Measurements from ENCODE around the gene FUCA2.
"Not testable (repeated sequence)": the region's sequence is repeated elsewhere in the genome, so short reads cannot be mapped to it uniquely, and the experiment has no call there.

Gene FUCA2

DNA sequence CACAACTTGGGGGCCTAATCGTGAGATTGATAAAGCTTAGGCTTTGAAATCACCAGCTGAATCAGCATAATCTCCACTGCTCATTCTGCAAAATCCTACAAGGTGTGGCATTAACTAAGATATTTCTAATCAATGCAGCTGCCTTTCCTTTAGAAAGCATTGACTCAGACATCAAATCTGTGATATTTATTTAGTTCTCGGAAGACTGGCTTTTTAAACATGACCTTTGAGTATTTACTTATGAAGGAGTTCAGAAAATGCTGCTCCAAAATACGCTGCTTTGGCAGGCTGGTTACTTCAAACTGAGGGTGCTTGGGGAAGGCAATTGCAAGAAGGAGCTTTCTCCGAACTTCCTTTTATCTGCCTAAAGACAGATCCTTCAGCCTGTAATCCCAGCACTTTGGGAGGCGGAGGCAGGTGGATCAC lies 23.7 kb upstream of the FUCA2 start:
- DNase-seq: no peak

DNA sequence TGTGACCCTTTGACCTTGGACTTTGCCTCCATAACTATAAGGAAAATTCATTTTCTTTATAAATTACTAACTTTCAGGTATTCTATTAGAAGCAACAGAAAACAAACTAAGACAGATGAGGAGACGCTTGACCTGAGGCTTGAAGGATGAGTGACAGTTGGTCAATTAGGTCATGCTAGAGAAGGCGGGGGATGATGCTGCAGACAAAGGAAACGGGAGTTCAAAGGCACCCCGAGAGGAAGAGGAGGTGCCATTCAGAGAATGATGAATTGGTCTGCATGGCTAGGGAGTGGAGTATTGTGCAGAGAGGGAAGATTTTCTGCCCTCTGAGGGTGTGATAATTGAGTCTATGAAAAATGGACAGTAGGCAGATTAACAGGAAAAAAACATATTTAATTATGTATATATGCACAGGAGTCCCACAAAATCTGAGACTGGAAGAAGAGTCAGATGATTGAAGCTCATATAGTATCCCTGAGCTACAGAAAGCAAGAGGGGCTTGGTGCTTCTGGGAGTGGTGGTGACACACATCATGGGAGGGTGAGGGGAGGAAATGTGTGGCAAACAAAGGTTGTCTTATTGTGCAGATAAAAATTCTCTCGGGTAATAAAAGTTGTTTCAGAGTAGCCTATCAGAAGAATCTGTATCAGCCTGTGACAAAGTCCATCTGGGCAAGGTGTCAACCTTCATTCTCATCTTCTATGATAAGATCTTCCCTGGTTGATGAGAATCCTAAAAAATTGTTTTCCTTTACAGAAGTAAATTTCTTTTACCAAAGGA lies 20.4 kb upstream of the FUCA2 start:
- DNase-seq: no peak

DNA sequence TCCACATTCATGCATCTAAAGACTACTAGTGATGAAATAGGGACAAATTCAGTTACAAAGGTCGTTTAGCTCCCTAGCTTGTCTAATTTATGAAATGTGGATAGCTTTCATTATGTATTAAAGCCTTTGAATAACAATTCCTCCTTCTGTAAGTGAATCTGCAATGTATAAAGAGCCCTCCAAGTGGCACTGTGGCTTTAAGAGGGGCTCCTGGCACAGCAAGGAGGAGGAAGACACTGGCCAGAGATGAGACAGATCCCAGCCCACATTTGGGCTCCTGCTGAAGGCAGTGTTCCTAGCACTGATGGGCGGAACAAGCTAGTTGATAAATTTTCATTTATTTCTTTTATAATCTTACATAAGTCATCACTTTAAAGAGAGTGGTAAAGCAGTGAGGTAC lies 17.6 kb upstream of the FUCA2 start:
- DNase-seq: peak; percentile 27 to 51

DNA sequence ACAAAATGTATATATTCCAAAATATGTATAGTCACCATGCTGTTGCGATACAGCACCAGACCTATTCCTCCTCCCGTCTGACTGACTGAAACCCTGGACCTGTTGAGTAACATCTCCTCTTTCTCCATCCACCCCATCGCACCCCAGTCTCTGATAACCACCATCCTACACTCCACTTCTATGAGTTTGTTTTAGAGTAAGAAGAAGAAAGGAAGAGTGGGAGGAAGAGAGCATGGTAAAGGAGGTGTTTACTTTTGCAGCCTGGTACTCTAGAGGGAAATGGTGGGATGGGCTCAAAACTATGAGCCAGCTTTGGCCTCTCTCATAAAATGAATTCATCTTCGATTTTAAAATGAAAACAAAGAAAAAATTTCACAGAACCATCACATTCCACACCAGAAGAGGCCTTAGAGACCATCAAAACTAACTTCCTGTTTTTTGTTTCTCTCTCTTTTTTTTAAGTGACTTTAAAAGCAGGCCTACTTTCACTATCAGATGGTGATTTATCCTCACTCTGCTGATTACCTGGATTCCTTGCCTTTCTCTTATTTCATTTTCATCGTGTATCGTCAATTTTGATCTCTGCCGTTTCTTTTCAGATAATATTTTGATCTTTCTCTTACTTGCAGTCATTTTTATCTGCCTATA lies 16.8 kb upstream of the FUCA2 start:
- DNase-seq: no peak

DNA sequence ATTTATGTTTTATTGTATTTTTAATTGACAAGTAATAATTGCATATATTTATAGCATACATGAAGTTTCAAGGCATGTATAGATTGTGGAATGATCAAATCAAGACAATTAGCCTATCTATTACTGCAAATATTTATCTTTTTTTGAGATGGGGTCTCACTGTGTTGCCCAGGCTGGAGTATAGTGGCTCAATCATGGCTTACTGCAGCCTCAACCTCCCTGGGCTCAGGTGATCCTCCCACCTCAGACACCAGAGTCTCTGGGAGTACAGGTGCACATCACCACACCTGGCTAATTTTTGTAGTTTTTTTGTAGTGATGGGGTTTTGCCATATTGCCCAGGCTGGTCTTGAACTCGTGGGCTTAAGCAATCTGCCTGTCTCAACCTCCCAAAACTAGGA lies 16.2 kb upstream of the FUCA2 start:
- DNase-seq: no peak

DNA sequence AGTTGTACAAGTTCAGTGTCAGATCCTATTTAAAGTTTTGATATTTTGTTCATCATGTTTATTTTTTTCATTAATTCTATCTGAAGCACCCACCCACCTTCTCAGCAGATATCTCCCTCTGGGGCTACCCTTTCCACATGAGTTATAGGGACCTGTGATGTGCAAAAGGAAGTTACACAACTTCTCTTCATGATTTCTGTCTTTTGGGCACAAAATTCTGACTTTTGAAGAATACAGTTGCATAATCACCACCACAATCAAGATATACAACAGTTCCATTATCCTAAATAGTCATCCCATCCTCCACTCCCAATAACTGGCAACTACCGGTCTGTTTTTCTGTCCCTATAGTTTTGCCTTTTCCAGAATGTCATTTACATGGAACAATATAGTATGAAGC lies 13.8 kb upstream of the FUCA2 start:
- DNase-seq: no peak

DNA sequence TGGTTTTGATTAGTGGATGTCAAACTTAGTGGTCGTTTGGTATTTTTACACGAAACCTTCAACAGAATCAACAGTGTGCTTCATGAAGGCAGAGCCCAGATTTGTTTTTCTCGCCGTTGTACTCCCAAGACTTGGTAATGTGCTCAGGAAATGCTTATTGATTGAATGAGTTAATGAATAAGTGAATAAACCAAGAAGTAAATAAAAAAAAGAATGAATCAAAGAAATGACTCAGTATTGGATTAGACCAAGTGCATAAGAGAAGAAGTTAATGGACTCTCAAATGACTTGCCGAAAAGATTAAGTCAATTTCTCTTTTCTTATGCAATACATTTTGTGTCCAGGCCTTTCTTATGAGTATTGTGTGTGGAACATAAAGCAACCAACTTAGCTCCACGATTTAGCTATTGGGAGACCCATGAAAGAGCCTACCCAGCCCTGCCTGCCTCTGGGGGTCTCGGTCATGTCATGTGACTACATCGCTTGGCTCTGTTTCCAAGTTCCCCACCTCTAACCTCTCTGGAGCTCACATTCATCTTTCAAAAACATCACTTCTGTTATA lies 10.6 kb upstream of the FUCA2 start:
- DNase-seq: no peak

DNA sequence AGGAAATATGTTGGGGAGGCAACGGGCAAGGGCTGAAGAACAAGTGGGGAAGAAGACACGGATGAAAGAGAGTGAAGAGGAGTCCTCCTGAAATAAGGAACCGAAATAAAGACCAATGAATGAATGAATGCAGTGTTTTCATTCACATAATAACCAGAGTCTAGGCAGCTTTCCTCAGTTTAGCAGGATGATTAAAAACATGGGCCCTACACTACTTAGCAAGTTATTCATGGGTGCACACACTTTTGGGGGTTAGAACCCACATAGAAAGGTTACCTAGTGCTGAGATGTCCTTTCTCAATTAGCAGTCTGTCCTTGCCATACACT lies 5.9 kb upstream of the FUCA2 start:
- no peak for DNase-seq

DNA sequence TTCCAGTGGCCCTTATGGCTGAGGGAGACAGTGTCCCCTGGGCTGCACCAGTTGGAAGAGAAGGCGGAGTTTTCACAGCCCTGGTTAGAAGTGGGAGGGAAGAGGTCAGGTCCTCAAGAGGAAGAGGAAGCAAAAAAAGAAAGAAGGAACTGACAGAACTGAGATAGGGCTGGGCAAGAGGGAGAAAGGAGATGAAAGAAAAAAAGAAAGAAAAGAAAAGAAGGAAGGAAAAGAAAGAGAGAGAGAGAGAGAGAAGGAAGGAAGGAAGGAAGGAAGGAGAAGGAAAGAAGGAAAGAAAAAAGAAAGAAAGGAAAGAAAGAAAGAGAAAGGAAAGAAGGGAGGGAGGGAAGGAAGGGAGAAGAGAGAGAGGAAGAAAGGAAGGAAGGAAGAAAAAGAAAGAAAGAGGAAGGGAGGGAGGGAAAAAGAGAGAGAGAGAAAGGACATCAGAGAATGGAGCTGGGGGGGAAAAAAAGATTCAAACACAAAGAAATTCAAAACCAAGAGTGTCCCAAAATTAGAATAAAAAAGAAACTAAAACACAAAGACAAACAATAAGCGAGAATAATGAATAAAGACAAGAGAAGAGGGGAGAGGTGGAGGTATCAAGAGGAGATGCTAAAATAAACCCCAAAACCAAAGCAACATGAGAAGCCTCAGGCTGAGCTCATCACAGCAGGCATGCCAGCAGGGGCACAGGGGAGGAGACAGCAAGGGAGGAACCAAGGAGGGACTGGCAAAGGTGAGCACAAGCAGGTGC lies 5.3 kb upstream of the FUCA2 start:
- no peak for DNase-seq

DNA sequence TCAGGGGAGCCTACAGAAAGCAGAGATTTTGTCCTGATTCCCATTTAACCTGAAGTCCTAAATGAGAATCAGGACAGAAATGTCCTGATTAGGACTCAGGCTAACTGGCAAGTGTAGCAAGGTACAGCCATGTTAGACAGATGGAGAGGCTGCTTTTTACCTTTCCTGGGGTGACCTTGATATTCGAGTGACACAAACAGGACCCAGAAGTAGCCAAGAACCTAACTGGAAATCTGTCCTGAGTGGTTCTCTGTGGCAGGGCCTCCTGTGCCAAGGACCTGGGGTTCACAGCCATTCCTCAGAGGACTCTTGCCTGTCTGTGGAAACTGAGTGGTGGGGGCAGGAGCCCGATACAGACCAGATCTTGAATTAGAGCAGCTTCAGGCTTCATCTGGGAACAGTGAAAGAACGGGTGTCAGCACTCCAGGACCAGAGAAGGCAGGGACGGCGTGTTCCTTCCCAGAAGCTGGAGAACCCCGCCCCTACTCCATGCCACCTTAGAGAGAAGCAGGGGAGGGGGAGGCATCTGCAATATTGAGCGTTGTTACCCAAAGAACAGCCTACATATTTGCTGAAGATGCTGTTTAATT lies 4.3 kb upstream of the FUCA2 start:
- DNase-seq: no peak

DNA sequence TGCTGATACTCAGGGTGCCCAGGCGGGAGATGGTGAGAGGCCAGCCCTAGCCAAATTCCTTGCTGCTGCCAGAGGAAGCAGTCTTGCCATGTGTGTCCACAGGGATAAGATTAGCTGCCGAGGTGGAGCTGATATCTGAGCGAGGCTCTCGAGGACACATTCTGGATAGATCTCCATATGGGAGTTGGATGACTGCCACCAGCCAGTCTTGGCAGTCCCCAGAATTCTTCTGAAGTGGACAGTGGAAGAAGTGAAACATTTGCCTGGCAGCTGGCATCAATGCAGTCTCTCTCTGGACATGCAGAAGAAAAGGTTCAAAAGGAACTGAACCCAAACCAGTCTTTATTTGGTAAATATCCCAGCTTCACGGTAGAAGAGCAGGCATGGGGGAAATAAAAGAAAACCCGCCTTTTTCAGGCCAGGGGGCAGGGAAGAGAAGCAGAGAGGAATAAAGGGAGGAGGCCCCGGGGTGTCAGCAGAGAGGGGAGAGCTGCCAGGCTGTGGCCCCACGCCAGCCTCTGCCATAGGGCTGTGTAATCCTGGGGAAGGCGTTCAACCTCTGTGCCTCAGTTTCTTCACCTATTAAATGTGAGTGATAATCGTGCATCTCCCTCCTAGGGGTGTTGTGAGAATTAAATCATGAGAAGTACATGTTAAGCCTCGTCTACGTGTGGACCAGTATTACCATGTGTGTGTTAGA lies 3.7 kb upstream of the FUCA2 start:
- DNase-seq: peak; percentile 70 to 79

DNA sequence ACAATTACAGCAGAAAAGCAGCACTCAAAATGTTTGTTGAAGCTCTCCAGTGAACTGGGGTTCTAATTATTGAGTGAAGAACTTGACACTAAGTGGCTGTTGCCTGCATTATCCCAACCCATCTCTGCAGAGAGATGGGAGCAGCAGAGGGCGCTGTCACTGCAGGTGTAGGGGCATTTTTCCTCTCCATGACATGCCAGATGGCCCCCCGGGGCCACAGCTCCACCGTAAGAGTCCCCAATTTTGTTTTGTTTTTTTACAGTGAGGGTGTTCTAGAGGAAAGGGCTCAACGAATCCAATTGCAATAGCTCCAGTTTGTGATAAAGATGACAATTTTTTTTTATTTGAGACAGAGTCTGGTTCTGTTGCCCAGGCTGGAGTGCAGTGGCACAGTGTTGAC lies 1.9 kb upstream of the FUCA2 start:
- DNase-seq: peak; percentile 19 to 59

DNA sequence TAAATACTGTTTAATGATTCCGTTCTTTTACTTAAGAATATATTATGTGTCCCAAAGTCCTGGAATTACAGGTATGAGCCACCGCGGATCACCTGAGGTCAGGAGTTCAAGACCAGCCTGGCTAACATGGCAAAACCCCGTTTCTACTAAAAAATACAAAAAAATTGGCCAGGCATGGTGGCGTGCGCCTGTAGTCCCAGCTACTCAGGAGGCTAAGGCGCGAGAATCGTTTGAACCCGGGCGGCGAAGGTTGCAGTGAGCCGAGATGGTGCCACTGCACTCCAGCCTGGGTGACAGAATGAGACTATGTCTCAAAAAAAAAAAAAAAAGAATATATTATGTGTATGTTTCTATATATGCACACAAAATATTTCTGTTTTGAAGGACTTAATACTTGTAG lies 1.2 kb downstream of the FUCA2 start:
- DNase-seq: not testable (repeated sequence)

DNA sequence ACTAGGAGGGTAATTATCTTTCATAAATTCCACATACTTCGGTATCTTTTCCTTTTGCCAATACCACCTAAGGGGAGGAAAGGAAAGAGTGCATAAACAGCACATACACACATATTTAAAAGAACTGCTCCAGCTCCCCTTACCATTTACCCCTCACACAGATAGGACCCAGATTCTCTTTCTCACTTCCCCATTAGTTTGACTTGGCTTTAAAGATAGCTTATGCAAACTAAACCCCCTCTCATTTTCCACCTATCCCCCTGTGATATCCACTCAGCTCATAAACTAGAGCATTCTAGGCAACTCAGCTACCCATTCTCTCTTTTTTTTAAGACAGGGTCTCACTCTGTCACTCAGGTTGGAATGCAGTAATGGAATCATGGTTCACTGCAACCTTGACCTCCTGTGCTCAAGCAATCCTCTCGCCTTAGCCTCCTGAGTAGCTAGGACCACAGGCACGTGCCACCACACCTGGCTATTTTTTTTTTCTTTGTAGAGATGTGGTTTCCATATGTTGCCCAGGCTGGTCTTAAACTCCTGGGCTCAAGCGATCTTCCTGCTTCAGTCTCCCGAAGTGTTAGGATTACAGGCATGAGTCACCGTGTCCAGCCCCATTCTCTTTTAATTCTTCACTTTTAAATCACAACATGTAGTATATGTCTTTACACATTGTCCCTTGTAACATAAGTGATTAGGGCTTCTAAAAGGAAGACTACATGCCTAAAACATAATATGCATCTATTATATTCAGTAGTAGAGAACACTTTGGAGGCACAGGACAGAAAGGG lies 4.0 kb downstream of the FUCA2 start:
- no peak for DNase-seq

DNA sequence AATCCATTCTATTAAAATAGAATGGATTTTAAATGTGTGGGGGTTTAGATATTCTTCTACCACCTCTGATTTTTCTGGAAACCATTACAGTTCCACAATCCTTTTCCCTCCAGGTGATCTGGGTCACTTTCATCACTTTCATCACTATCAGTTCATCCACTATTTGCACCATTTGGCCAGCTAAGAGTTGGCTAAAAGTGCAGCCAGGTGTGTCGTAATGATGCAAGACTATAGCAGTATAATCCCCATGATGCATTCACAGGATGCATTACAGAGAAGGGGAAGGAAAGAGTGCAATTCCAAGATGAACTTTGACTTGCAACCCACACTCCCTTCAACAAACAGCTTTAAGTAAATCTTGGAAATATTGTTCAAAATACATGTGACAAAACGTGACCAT lies 4.9 kb downstream of the FUCA2 start:
- no peak for DNase-seq

DNA sequence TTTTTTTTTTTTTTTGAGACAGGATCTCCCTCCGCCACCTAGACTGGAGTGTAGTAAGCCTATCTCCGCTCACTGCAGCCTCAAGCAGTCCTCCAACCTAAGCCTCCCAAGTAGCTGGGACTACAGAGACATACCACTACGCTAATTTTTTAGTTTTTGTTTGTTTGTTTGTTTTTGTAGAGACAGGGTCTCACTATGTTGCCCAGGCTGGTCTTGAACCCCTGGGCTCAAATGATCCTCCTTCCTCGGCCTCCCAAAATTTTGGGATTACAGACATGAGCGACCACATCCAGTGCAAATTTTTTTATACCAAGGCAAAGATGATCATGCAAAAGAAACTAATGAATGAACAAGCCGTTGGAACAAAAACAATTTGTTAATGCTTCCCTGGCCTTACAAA lies 5.3 kb downstream of the FUCA2 start:
- no peak for DNase-seq

DNA sequence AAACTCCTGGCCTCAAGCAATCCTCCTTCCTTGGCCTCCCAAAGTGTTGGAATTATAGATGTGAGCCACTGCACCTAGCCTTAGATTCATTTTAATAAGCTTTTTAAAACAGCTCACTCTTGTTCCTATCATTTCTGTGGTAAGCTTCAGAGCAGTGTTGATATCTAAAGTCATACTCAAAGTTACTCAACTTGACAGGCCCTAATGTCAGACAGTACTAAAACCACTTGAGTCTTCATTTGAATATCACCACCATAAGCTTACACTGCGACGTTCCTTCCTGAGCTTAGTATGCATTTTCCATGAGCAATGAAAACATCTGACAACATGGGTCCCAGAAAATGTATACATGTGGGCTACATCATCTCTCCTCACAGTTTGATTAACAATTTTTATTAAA lies 6.0 kb downstream of the FUCA2 start:
- DNase-seq: no peak

DNA sequence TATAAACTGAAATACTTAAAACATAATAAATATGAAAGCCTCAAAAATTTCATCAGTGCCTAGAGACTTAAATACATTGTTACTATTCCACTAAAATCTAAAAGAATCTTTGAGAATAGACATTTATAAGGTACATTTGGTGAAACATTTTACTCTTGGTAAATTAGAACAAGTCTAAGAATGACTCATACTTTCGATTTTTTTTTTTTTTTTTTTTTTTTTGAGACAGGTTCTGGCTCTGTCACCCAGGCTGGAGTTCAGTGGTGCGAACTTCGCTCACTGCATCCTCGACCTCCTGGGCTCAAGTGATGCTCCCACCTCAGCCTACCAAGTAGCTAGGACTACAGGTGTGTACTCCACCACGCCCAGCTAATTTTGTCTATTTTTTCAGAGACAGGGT lies 6.4 kb downstream of the FUCA2 start:
- DNase-seq: no peak

DNA sequence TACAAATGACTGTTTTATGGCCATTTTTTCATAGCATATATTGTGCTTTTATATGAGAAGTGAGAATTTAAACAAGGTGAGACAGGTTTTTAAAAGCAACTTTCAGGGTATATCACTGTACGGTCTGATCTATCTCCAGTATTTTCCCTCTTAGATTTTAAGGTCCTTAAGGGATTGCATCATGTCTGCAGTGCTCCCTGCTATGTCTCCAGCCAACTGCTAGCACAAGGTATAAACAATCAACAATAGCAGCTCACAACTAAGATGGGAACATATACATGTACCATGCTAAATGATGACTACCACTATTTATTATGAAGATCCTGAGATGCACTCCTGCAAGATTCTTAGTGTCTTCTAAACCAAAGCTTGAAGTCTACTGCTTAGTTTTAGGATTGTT lies 7.2 kb downstream of the FUCA2 start:
- DNase-seq: no peak

DNA sequence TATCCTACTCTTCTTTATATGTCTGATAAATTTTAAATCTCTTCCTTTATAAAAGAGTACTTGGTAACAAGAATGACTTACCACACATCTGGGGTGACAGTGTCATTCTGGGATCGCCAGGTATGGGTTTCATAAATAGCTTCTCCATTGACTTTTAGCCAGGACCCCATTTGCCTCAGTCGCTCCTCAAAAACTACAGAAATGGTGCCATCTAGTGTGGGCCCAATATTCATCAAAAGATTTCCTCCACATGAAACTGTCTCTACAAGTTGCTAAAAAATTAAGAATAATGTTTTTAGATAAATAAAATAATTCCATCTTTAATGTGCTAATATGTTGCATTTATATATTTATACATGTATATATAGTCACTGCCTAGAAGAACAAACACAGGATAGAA lies 9.7 kb downstream of the FUCA2 start:
- no peak for DNase-seq

DNA sequence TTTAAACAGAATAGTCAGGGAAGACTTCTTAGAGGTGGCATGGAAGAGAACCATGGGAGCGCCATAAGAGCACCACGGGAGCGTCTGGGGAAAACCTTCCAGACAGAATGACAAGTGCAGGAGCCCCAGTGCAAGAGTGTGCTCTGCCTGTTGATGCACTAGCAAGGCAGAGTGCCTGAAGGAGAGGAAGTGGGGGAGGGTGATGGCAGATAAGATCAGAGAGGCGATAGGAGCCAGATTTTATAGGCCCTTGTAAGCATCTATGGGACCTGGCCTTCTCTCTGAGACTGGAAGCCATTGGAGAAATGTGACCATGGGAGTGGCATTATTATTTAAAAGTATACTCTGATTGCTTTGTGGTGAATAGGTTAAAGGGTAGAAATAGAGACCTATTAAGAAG lies 13.1 kb downstream of the FUCA2 start:
- no peak for DNase-seq

DNA sequence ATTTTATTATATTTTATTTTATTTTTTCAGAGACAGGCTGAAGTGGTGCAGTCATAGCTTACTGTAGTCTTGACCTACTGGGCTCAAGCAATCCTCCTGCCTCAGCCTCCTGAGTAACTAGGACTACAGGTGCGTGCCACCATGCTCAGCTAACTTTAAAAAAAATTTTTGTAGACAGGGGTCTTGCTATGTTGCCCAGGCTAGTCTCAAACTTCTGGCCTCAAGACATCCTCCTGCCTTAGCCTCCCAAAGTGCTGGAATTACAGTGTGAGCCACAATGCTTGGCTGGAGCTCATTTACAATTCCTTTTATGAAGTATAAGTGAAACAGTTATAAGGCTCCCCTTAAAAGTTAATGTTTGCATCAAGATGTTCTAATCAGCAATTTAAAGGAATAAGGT lies 14.5 kb downstream of the FUCA2 start:
- no peak for DNase-seq

Measured in NCI-H524 (cell line).